Islet of Langerhans (tissue), 1 donor: Measurements from ENCODE around the gene SHISA3.

Experiments used
- FAIRE-seq: peaks from one replicate; lab custom pipeline; 2011; peaks lifted over from hg19 to GRCh38; lab: Jason Lieb, UNC

SHISA3 gene

DNA sequence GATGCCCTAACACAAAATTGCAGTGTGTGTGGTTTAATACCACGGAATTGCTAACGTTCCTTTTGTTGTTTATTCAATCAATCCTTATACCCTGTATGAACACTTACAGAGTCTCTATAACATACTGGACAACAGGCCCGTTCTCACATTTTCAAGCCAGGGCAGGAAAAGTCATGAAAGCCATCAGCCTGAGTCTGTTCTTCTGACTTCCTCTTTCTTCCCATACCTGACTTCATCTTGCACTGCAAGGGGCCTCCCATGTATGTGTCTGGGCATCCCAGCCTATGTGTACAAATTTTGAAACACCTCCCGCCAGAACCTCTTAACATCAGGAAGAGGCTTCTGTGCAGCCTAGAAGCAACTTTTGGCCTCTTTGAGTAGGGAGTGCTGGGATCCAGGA, 4.9 kb upstream of the SHISA3 start:
- FAIRE-seq = no peak

- FAIRE-seq = no peak
Observed at GRCh38 chr4:42395595-42395994, 1.7 kb upstream of the SHISA3 start.

- FAIRE-seq = no peak
Observed at GRCh38 chr4:42396361-42396751, 932 bp upstream of the SHISA3 start.

DNA sequence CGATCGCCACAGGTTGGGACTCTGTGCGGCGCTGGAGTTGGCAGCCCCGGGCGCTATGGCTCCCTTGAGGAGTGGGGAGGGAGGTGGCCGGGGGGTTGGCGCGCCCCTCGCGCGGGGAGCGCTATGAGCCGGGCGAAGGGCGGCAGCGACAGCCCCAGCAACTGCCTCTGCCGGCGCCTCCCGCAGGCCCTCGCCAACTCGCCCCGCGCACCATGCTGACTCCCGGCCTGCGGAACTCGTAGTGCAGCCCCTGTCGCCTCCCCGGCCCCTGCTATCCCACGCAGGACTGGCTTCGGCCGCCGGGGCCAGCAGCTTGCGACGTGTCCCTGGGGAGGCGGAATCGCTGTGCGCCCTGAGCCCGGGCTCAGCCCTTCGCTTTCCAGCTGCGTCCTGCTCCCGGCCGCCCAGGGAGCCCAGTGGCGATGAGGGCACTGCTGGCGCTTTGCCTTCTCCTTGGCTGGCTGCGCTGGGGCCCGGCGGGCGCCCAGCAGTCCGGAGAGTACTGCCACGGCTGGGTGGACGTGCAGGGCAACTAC, 415 bp downstream of the SHISA3 start:
- no peak for FAIRE-seq

- FAIRE-seq = no peak
Observed at GRCh38 chr4:42398171-42398870, 1.0 kb downstream of the SHISA3 start.

DNA sequence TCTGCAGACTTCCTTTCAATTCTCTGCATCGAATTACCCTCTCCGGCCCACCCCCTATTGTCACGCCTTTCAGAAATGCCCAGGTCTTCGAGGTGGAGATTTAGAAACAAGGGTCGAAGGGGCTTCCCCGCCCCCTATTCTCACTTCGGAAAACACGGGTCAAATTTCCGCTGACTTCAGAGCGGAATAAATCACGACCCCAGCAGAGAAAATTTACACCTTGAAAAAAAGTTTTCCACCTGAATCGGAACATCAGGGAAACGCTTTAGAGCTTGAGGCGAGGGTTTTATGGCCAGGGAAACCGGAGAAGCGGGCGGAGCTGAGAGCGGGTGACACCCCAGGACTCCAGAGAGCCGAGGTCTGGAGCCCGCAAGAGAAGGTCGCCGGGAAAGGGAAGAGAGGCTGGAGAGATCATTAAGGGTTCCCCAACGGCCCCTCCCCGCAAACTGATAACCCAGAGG, 1.6 kb downstream of the SHISA3 start:
- no peak for FAIRE-seq

- no peak for FAIRE-seq
Observed at GRCh38 chr4:42399393-42399792, 2.1 kb downstream of the SHISA3 start.

DNA sequence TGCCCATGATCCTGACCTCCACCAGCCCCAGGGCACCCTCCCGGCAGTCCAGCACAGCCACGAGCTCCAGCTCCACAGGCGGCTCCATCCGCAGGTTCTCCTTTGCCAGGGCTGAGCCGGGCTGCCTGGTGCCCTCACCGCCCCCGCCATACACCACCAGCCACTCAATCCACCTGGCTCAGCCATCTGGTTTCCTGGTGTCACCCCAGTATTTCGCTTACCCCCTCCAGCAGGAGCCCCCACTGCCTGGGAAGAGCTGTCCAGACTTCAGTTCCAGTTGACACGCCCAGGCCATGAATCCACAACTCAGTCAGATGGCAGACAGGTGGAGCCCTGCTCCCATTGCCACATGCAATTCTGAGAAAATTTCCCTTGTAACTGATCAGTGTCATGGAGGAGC, 3.9 kb downstream of the SHISA3 start:
- FAIRE-seq = no peak

DNA sequence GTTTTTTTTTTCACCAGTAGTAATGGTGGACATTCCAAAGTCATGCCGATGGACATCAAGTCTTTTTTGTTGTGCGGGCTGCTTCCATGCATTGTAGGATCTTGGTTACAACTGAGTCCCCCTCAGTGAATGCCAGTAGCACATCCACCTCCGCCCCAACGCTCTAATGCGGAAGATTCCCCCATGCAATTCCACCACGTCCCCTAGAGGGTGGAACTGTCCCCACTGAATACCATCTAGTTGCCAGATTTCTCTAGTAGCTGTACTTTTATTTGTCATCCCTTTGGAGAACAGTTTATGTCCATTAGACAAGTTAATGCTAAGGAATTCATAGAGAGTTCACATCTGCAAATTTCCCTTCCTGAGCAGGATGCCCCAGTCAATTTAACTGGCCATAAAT, 6.7 kb downstream of the SHISA3 start:
- no peak for FAIRE-seq

DNA sequence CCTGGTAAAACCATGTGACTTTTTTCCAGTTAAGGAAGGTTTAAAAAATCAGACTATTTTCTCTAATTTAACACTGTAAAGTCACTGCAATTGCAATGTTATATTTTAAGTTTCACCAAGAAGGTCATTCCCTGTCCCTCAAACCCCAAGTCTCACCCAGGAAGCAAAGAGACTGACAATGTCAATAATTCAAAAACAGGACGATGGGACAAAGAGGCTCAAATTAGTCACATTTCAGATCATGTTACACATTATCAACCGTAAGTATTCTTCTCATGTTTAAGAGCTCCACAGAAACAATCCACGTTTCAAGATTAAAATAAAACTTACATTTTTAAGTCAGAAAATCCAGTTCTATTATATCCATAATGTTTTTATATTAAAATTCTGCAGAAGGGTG, 13.2 kb downstream of the SHISA3 start:
- FAIRE-seq = no peak

DNA sequence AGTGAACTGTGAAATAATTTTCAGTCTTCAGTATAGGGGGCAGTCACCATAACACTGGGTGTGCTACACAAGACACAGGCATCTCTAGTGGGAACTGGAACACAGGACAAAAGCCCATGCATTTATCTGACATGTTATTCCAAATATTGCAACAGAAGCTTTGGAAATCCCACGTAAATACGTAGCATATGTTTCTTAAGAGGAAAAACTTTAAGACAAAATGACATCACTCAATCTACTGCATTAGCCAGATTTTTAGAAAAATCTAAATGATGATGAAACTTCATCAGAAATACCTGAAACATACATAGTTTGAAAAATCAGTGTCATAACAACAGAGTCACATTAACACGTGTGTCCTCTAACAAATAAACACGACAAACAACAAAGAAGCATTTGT, 14.5 kb downstream of the SHISA3 start:
- no peak for FAIRE-seq

DNA sequence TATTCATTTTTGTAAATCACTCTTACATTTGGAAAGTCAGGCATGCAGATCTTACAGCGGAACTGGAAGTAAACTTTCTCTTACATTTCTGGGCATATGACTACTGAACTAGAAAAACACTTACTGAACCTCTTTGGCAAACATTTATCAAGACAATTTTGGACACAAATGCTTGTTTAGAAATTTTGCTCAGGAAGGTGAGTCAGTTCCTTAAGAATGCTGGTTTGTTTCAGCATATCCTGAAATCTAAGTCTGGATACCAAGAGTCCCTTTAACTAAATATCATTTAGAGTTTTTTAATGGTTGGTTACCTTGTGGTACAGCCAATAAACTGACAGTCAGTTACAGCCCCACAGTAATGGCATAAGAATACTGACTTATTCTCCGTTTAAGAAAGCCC, 15.0 kb downstream of the SHISA3 start:
- no peak for FAIRE-seq

GRCh38 chr4:42415281-42415680, 18.0 kb downstream of the SHISA3 start:
- FAIRE-seq = no peak

- no peak for FAIRE-seq
Observed at GRCh38 chr4:42416017-42416416, 18.7 kb downstream of the SHISA3 start.

DNA sequence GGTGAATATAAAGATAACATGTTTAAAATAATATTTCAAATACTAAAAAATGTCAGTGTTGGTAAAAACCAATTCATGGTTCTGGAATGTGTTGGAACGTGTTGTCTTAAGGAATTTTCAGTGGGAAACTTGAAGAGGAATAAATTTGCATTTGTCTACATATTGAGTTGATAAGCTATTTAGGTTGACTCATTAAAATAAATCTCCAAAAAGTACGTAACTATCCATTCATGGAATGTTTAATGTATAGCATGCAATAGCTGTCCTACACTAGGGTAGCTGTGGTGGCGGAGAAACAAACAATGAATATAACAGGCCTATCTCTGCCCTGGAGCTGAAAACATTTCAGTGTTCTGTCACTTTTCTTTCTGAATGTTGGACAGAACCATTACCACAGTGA, 20.3 kb downstream of the SHISA3 start:
- FAIRE-seq = no peak

DNA sequence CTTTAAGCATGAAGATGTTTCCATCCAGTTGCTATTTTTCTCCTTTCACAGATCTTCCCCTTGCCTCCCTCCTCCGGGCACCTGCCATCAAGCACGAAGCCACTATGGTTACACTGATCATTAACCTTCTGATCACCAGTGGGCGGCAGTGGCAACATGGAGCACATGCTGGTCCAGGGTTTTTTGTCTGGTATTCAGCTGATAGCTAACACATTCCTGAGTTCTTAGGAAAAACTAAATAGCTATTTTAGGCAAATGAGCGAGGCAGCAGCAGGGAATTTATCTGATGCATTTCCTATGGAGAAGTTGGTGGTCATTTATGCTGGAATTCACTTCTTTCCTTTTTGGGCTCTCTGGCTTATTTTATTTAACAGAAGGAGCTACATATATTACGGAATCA, 22.9 kb downstream of the SHISA3 start:
- no peak for FAIRE-seq

DNA sequence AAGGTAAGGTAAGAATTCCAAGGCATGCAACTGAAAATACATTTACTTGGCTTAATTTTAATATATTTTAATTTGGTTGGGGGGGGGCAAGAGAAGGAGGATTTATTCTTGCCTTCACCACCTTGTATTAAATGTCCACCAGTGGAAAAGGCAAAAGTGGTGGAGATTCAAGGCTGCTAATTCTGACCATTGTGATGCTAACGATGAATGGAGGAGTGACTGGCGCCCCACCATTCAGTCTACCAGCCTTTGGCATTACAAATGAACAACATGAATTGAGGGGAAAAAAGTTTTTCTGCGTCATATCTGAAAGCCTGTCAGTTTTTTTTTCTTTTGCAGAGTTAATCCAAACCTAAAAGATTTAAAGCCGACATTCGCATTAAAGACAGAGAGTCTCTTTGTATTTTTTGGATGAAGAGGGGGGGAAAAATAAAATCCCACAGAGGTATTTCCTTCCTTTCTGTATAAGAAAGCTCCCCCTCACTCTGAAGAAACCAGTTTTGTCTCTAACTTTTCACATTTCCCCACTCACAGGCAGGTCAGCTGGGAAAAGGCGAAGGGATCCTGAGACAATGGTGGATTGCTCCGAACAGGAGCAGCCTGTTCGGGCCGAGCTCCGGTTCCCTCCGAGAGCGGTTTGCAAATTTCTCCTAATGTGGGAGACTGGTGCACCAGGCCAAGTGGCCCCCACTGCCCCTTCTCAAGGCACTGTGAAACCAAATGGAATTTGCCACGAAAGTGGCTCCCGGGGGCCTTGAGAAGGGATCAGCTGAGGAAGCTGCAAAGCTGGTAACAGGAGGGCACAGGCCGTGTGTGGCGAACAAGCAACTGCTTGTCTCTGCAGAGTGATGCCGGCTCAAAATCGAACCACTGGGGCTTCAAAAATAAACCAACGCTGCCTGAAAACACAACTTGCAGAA, 28.1 kb downstream of the SHISA3 start:
- FAIRE-seq = no peak

- FAIRE-seq = no peak
Observed at GRCh38 chr4:42428036-42428435, 30.7 kb downstream of the SHISA3 start.

GRCh38 chr4:42436928-42437565, 39.8 kb downstream of the SHISA3 start:
- FAIRE-seq = no peak

DNA sequence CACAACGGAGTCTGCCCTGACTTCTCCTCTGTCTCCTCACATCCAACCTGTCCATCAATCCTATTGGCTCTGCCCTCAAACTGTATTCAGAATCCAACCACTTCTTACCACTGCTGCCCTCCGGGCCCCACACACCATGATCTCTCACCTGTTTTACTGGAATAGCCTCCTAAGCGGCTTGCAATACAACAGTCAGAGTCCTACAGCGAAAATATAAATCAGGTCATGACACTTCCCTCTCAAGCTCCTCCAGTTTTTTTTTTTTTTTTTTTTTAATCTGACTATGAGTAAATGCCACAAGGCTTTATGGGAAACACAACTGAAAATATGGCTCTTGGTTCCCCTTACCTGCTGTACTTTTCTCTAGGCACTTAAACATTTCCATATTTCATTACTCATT, 42.8 kb downstream of the SHISA3 start:
- FAIRE-seq = no peak

GRCh38 chr4:42442601-42443000, 45.3 kb downstream of the SHISA3 start:
- no peak for FAIRE-seq

DNA sequence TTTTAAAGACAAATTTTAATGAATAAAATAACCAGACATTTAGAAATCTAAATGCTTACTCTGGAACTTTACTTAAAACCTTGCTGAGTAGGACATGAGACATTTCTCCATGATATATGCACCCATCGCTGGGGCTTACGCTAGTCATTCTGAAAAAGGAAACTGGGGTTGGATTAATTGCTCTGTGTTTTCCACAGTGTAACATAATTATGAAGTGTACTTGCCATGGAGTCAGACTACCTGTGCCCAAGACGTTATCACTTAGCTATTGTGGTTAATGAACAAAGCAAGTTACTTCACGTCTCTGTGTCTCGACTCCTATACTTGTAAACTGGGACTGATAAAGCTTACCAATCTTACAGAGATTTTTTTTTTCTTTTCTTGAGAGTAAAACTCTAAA, 47.8 kb downstream of the SHISA3 start:
- FAIRE-seq = no peak

DNA sequence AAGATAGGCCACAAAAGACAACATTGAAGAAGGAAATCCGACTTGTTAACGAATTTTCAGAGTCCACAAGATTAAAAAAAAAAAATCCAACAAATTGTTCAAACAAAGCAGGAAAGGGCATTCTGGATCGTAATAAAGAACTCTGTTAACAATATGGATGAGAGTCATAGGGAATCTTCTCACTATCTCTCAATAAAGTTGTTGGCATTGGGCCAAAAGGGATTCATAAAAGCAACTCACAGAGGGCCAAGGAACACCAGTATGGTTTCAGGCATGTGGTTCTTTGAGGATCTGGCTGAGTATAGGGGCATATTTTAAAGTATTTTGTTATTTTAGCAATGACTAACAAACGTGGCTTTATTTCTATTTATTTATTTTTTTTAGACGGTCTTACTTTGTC, 49.5 kb downstream of the SHISA3 start:
- no peak for FAIRE-seq
